Measurements from ENCODE around the gene CAMTA1. TPM values are rescaled to one million over a fixed set of nuclear protein-coding genes. Genes with fewer than 3 reads are reported as not detected.

CAMTA1 gene
- total RNA-seq, 2 experiments from 2014 or later, result 43.9 to 73.3 TPM

- Histone ChIP-seq H4K20me1 (ENCODE audit: insufficient read depth, low read length) (no peaks in the 10 kb centered on the region), H3K9me2 (ENCODE audit: insufficient read depth, low read length) (no peaks in the 10 kb centered on the region), H3K9me3 (ENCODE audit: low read length) (no peaks in the 10 kb centered on the region), H3K4me3 (ENCODE audit: low read depth, low read length, poor library complexity, severe bottlenecking) (no peak overlapping the region), H3K4me1 (ENCODE audit: insufficient read depth, low read length, poor library complexity, severe bottlenecking) (no peaks in the 10 kb centered on the region), H3K27ac (ENCODE audit: low read depth, low read length, poor library complexity, severe bottlenecking) (no peak overlapping the region), H3K4me2 (ENCODE audit: low read length) (no peak overlapping the region), H2AFZ (ENCODE audit: low read length) (no peak overlapping the region), H3K79me2 (ENCODE audit: insufficient read depth, low read depth, low read length) (no peaks in the 10 kb centered on the region), H3K36me3 (ENCODE audit: insufficient read depth, low read length) (no peaks in the 10 kb centered on the region)
- no peak for DNase-seq (ENCODE audit: low spot score)
- POLR2A ChIA-PET, result no interaction called here
- no TSS peak for BruUV-seq (replicated peaks)
- CTCF ChIA-PET (ENCODE audit: unreplicated experiment), result no interaction called here
- TF ChIP-seq EZH2phosphoT487 (IDR thresholded peaks at IDR 0.05; ENCODE audit: borderline replicate concordance, low read depth, low read length) (no peak), CTCF (conservative IDR thresholded peaks at IDR 0.05; ENCODE audit: low read length) (no peak)
- intact Hi-C loops (cut with micrococcal nuclease; ENCODE audit: unreplicated experiment), result no loop called here
Measured at GRCh38 chr1:7352364-7352763, 567.1 kb downstream of the CAMTA1 start.

GRCh38 chr1:7352974-7353373 is 567.7 kb downstream of the CAMTA1 start:
- H3K36me3 ChIP-seq (ENCODE audit: insufficient read depth, low read length), result no peaks in the 10 kb centered on the region
- no peak overlapping the region for H3K4me3 ChIP-seq (ENCODE audit: low read depth, low read length, poor library complexity, severe bottlenecking)
- H3K9me3 ChIP-seq (ENCODE audit: low read length), result no peaks in the 10 kb centered on the region
- H4K20me1 ChIP-seq (ENCODE audit: insufficient read depth, low read length), result no peaks in the 10 kb centered on the region
- intact Hi-C loops (cut with micrococcal nuclease; ENCODE audit: unreplicated experiment), result no loop called here
- CTCF ChIA-PET (ENCODE audit: unreplicated experiment), result no interaction called here
- H2AFZ ChIP-seq (ENCODE audit: low read length), result no peak overlapping the region
- H3K4me2 ChIP-seq (ENCODE audit: low read length), result no peak overlapping the region
- no peak for TF ChIP-seq EZH2phosphoT487 (IDR thresholded peaks at IDR 0.05; ENCODE audit: borderline replicate concordance, low read depth, low read length)
- H3K9me2 ChIP-seq (ENCODE audit: insufficient read depth, low read length), result no peaks in the 10 kb centered on the region
- BruUV-seq (replicated peaks), result no TSS peak
- no peaks in the 10 kb centered on the region for H3K4me1 ChIP-seq (ENCODE audit: insufficient read depth, low read length, poor library complexity, severe bottlenecking)
- POLR2A ChIA-PET, result interaction anchor here (0.7 kb wide), 1 partner anchor 86 kb away, joined by 4 read pairs; no protein-coding TSS in a partner anchor
- DNase-seq (ENCODE audit: low spot score), result no peak
- no peak overlapping the region for H3K27ac ChIP-seq (ENCODE audit: low read depth, low read length, poor library complexity, severe bottlenecking)
- H3K79me2 ChIP-seq (ENCODE audit: insufficient read depth, low read depth, low read length), result no peaks in the 10 kb centered on the region

GRCh38 chr1:7355646-7356045 is 570.4 kb downstream of the CAMTA1 start:
- Histone ChIP-seq H3K79me2 (ENCODE audit: insufficient read depth, low read depth, low read length) (no peaks in the 10 kb centered on the region), H3K9me2 (ENCODE audit: insufficient read depth, low read length) (no peaks in the 10 kb centered on the region), H3K4me3 (ENCODE audit: low read depth, low read length, poor library complexity, severe bottlenecking) (no peak overlapping the region), H3K4me1 (ENCODE audit: insufficient read depth, low read length, poor library complexity, severe bottlenecking) (no peaks in the 10 kb centered on the region), H2AFZ (ENCODE audit: low read length) (no peak overlapping the region), H4K20me1 (ENCODE audit: insufficient read depth, low read length) (no peaks in the 10 kb centered on the region), H3K4me2 (ENCODE audit: low read length) (no peak overlapping the region), H3K27ac (ENCODE audit: low read depth, low read length, poor library complexity, severe bottlenecking) (no peak overlapping the region), H3K9me3 (ENCODE audit: low read length) (no peaks in the 10 kb centered on the region), H3K36me3 (ENCODE audit: insufficient read depth, low read length) (no peaks in the 10 kb centered on the region)
- POLR2A ChIA-PET, result no interaction called here
- BruUV-seq (replicated peaks), result no TSS peak
- no peak for DNase-seq (ENCODE audit: low spot score)
- CTCF ChIA-PET (ENCODE audit: unreplicated experiment), result no interaction called here
- intact Hi-C loops (cut with micrococcal nuclease; ENCODE audit: unreplicated experiment), result no loop called here
- TF ChIP-seq EZH2phosphoT487 (IDR thresholded peaks at IDR 0.05; ENCODE audit: borderline replicate concordance, low read depth, low read length) (no peak), CTCF (conservative IDR thresholded peaks at IDR 0.05; ENCODE audit: low read length) (no peak)
